IMR-90 (cell line): Measurements from ENCODE around the gene NAA38. TPM values are rescaled to one million over a fixed set of nuclear protein-coding genes. Genes with fewer than 3 reads are reported as not detected.
A peak's percentile ranks its signal among the peaks of the same experiment; 100 is the strongest.

Experiments used
- ATAC-seq: fragments of 200-7000 bp; cut with Tn5 transposase; 2 replicates; pipeline ENCODE4 v1.9.1; 2020; ENCODE audit warnings: low read depth, mild to moderate bottlenecking, moderate library complexity
- BruUV-seq: library from RNA; stranded (reverse); fragments of 400-500 nt; replicated peaks from 2 replicates; lab custom pipeline; 2021; lab: Mats Ljungman, UMichigan
- CTCF ChIA-PET: fragments of 300-600 bp; formaldehyde crosslinking; extraction: SDS; loops from one replicate; lab custom pipeline; 2021; ENCODE audit warnings: antibody characterized with exemption; lab: Yijun Ruan, JAX
- POLR2A ChIA-PET: fragments of 300-600 bp; sonication (Branson Sonifier 250); formaldehyde crosslinking; loops from one replicate; lab custom pipeline; 2022; ENCODE audit warnings: antibody characterized with exemption; ENCODE audit not compliant: unreplicated experiment; lab: Charles Lee
- DNase-seq: peaks from one replicate; pipeline ENCODE4 v3.0.0; 2013
- H2AFZ ChIP-seq: replicated peaks from 2 replicates; pipeline ENCODE3; 2013; ENCODE audit warnings: low read length, mild to moderate bottlenecking; ENCODE audit not compliant: poor library complexity
- H2AK5ac ChIP-seq: 2 replicates; pipeline ENCODE4 v1.6.1; 2013; ENCODE audit warnings: low read depth, low read length, inconsistent platforms
- H2AK9ac ChIP-seq: replicated peaks from 2 replicates; pipeline ENCODE3; 2013; ENCODE audit warnings: mild to moderate bottlenecking, low read depth, low read length, moderate library complexity; ENCODE audit not compliant: poor library complexity
- H2BK120ac ChIP-seq: 2 replicates; pipeline ENCODE4 v1.6.1; 2013; ENCODE audit warnings: low read depth, low read length, inconsistent platforms
- H2BK15ac ChIP-seq: 3 replicates; pipeline ENCODE4 v1.6.1; 2013; ENCODE audit warnings: low read depth, low read length, inconsistent platforms
- H2BK20ac ChIP-seq: 2 replicates; pipeline ENCODE4 v1.6.1; 2013; ENCODE audit warnings: low read depth, mild to moderate bottlenecking, inconsistent platforms, low read length, moderate library complexity
- H2BK5ac ChIP-seq: 2 replicates; pipeline ENCODE4 v1.6.1; 2013; ENCODE audit warnings: mild to moderate bottlenecking, low read depth, low read length, inconsistent platforms; ENCODE audit not compliant: poor library complexity, severe bottlenecking
- H3K14ac ChIP-seq: replicated peaks from 2 replicates; pipeline ENCODE4 v1.6.1; 2013; ENCODE audit warnings: low read depth, low read length, inconsistent platforms
- H3K18ac ChIP-seq: 2 replicates; pipeline ENCODE4 v1.6.1; 2013; ENCODE audit warnings: low read depth, low read length, control low read depth
- H3K23ac ChIP-seq: 2 replicates; pipeline ENCODE4 v1.6.1; 2013; ENCODE audit warnings: low read depth, low read length, inconsistent platforms
- H3K27ac ChIP-seq: 2 replicates; pipeline ENCODE4 v1.5.1; 2013; ENCODE audit warnings: mild to moderate bottlenecking, control low read depth, low read length; ENCODE audit not compliant: insufficient read depth
- H3K27me3 ChIP-seq: 2 replicates; pipeline ENCODE4 v1.6.1; 2013; ENCODE audit warnings: low read length; ENCODE audit not compliant: control insufficient read depth, insufficient read depth
- H3K36me3 ChIP-seq: 2 replicates; pipeline ENCODE4 v1.6.1; 2013; ENCODE audit warnings: low read length, mixed read lengths; ENCODE audit not compliant: control insufficient read depth, insufficient read depth
- H3K4ac ChIP-seq: 2 replicates; pipeline ENCODE4 v1.6.1; 2013; ENCODE audit warnings: low read depth, low read length, inconsistent platforms
- H3K4me1 ChIP-seq: 2 replicates; pipeline ENCODE4 v1.6.1; 2013; ENCODE audit warnings: low read length, mixed read lengths; ENCODE audit not compliant: control insufficient read depth, insufficient read depth
- H3K4me2 ChIP-seq: 2 replicates; pipeline ENCODE4 v1.6.1; 2013; ENCODE audit warnings: low read depth, mild to moderate bottlenecking, control low read depth, low read length, moderate library complexity
- H3K4me3 ChIP-seq: 2 replicates; pipeline ENCODE4 v1.5.1; 2013; ENCODE audit warnings: low read depth, mild to moderate bottlenecking, control low read depth, low read length, moderate library complexity; ENCODE audit not compliant: insufficient read depth
- H3K56ac ChIP-seq: 2 replicates; pipeline ENCODE4 v1.6.1; 2013; ENCODE audit warnings: low read length, inconsistent platforms; ENCODE audit not compliant: insufficient read depth; ENCODE audit errors: extremely low read depth
- H3K79me1 ChIP-seq, 2 experiments: 2 replicates each; pipeline ENCODE4 v1.6.1; 2013; ENCODE audit warnings: low read length in 2 of 2, inconsistent platforms in 1 of 2, low read depth in 1 of 2
- H3K9ac ChIP-seq: 2 replicates; pipeline ENCODE4 v1.6.1; 2013; ENCODE audit warnings: low read depth, low read length, control low read depth
- H3K9me1 ChIP-seq: 2 replicates; pipeline ENCODE4 v1.6.1; 2013; ENCODE audit warnings: low read length, inconsistent platforms; ENCODE audit not compliant: insufficient read depth
- H3K9me3 ChIP-seq: 2 replicates; pipeline ENCODE4 v1.6.1; 2013; ENCODE audit warnings: low read length; ENCODE audit not compliant: control insufficient read depth, insufficient read depth
- H4K20me1 ChIP-seq: 2 replicates; pipeline ENCODE4 v1.6.1; 2013; ENCODE audit warnings: low read length, inconsistent platforms; ENCODE audit not compliant: insufficient read depth
- H4K5ac ChIP-seq: 2 replicates; pipeline ENCODE4 v1.6.1; 2013; ENCODE audit warnings: mild to moderate bottlenecking, low read depth, low read length, control low read depth
- H4K8ac ChIP-seq, 2 experiments: 2 replicates each; pipeline ENCODE4 v1.6.1; 2013; ENCODE audit warnings: low read depth in 2 of 2, low read length in 2 of 2, control low read depth in 1 of 2, inconsistent platforms in 1 of 2
- H4K91ac ChIP-seq: 2 replicates; pipeline ENCODE4 v1.6.1; 2013; ENCODE audit warnings: low read depth, low read length, inconsistent platforms; ENCODE audit not compliant: insufficient read depth
- BHLHE40 ChIP-seq: fragments of 150-350 bp; IDR thresholded peaks from 2 replicates; pipeline ENCODE4 v1.6.1; 2016; ENCODE audit warnings: mild to moderate bottlenecking, low read depth, low read length
- CEBPB ChIP-seq: IDR thresholded peaks from 2 replicates; pipeline ENCODE4 v1.6.1; 2012; ENCODE audit warnings: low read depth, low read length, improper control_type of control experiment
- CTCF ChIP-seq: conservative IDR thresholded peaks from 2 replicates; pipeline ENCODE4 v1.5.1; 2012; ENCODE audit warnings: mild to moderate bottlenecking, low read depth, low read length, improper control_type of control experiment
- ELK1 ChIP-seq: fragments of 150-350 bp; IDR thresholded peaks from 2 replicates; pipeline ENCODE4 v1.6.1; 2016; ENCODE audit warnings: low read depth, mild to moderate bottlenecking, low read length, moderate library complexity, borderline replicate concordance
- FOS ChIP-seq: fragments of 150-350 bp; IDR thresholded peaks from 2 replicates; pipeline ENCODE4 v1.6.1; 2016; ENCODE audit warnings: low read depth, low read length
- MAFK ChIP-seq: IDR thresholded peaks from 2 replicates; pipeline ENCODE4 v1.6.1; 2012; ENCODE audit warnings: low read depth, low read length, improper control_type of control experiment
- MAZ ChIP-seq: IDR thresholded peaks from 2 replicates; pipeline ENCODE4 v1.6.1; 2012; ENCODE audit warnings: low read depth, mild to moderate bottlenecking, low read length, improper control_type of control experiment, moderate library complexity, borderline replicate concordance
- MXI1 ChIP-seq: IDR thresholded peaks from 2 replicates; pipeline ENCODE4 v1.6.1; 2012; ENCODE audit warnings: low read depth, mild to moderate bottlenecking, low read length, moderate library complexity, borderline replicate concordance
- NFE2L2 ChIP-seq: fragments of 150-350 bp; IDR thresholded peaks from 2 replicates; pipeline ENCODE4 v1.6.1; 2016; ENCODE audit warnings: low read depth, mild to moderate bottlenecking, low read length
- POLR2A ChIP-seq: IDR thresholded peaks from 2 replicates; pipeline ENCODE4 v1.6.1; 2012; ENCODE audit warnings: mild to moderate bottlenecking, low read depth, low read length
- RAD21 ChIP-seq: IDR thresholded peaks from 2 replicates; pipeline ENCODE4 v1.6.1; 2012; ENCODE audit warnings: low read length, improper control_type of control experiment
- RFX5 ChIP-seq: IDR thresholded peaks from 2 replicates; pipeline ENCODE4 v1.8.0; 2012; ENCODE audit warnings: low read depth, mild to moderate bottlenecking, low read length, moderate library complexity
- WGBS, 2 experiments: methylation state at CpG; one replicate each; pipeline versions ENCODE4 v1.1.5 to v1.1.7; 2013; ENCODE audit warnings: missing lambda C conversion rate in 2 of 2; ENCODE audit not compliant: insufficient read length in 1 of 2; ENCODE audit errors: extremely low coverage in 2 of 2; 5-methylcytosine and 5-hydroxymethylcytosine counted together
- dilution Hi-C: fragments of 300-500 bp; cut with HindIII; formaldehyde crosslinking; loops from one replicate; pipeline ENCODE4 v1.14.3; 2018; ENCODE audit warnings: low sequenced_read_pairs; ENCODE audit not compliant: unreplicated experiment
- in situ Hi-C: fragments of 300-500 bp; cut with MboI; formaldehyde crosslinking; loops from 3 replicates; pipeline ENCODE4 v1.14.3; 2019; ENCODE audit warnings: low sequenced_read_pairs, inconsistent platforms, mixed read lengths
- intact Hi-C: fragments of 100-400 bp; cut with micrococcal nuclease; formaldehyde crosslinking; loops from 2 replicates; pipeline ENCODE4 v1.10.0; 2022
- polyA plus RNA-seq, 3 experiments: library from polyadenylated mRNA; depleted of rRNA; stranded (reverse); fragments of >200 nt; gene quantifications; 2 replicates each; pipeline ENCODE4 v1.2.3, GENCODE V29; 2012; ENCODE audit warnings: low replicate concordance in 1 of 3
- total RNA-seq: library from RNA; depleted of rRNA; stranded (reverse); fragments of >200 nt; gene quantifications from 2 replicates; pipeline ENCODE4 v1.2.3, GENCODE V29; 2012
- TF ChIP-seq, protein P1 (sequence below): fragments of 150-350 bp; IDR thresholded peaks from 2 replicates; pipeline ENCODE4 v1.6.1; 2017; ENCODE audit warnings: mild to moderate bottlenecking, antibody characterized with exemption, low read length, low read depth

NAA38 gene
- total and polyA plus RNA-seq, 2 of the 4 experiments (the other 2 are of a cell fraction): 40.7 to 76.8 TPM

- POLR2A ChIA-PET: interaction anchor here (1.0 kb wide), 1 partner anchor 20 kb away, joined by 4 read pairs; the partner anchor contains the start of gene NAA38
- no peaks in the 10 kb centered on the region for H3K9me3 ChIP-seq
- TF ChIP-seq CTCF (no peak), RFX5 (no peak), FOS (peak; percentile 34; the same call in 1 of the 2 replicates), RAD21 (no peak), ELK1 (no peak), CEBPB (peak; percentile 28; the same call in 1 of the 2 replicates), MAZ (peak; percentile 99), MXI1 (0 out of 2 replicates have a peak, but pooled peaks have one; percentile 43), MAFK (no peak), BHLHE40 (peak; percentile 100), POLR2A (no peak; the same call in 1 of the 2 replicates), NFE2L2 (no peak)
- TF ChIP-seq, protein P1, sequence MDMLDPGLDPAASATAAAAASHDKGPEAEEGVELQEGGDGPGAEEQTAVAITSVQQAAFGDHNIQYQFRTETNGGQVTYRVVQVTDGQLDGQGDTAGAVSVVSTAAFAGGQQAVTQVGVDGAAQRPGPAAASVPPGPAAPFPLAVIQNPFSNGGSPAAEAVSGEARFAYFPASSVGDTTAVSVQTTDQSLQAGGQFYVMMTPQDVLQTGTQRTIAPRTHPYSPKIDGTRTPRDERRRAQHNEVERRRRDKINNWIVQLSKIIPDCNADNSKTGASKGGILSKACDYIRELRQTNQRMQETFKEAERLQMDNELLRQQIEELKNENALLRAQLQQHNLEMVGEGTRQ: peak; percentile 93
Measured at GRCh38 chr17:7836596-7837407, 20.6 kb downstream of the NAA38 start.

More at GRCh38 chr17:7836596-7837407, 20.6 kb downstream of the NAA38 start:
- peak overlapping the region; percentile 83 for H4K91ac ChIP-seq
- peak; percentile 15 for ATAC-seq
- H2BK120ac ChIP-seq: peak overlapping the region; percentile 74
- dilution Hi-C loops: no loop called here
- peak overlapping the region; percentile 44 for H3K56ac ChIP-seq
- H2AK5ac ChIP-seq: peak overlapping the region; percentile 73
- H2AFZ ChIP-seq: peak overlapping the region; percentile 98
- in situ Hi-C loops: no loop called here
- intact Hi-C loops: loop anchor here (1.0 to 5.0 kb wide), 2 partner anchors 7 to 485 kb away; partner anchors contain the start of gene KCTD11
- peak overlapping the region; percentile 95; the same call in 2 of the 3 replicates for H2BK15ac ChIP-seq
- no CpG with 5 or more reads among the region's 19 CpGs for WGBS, 2 experiments
- H3K14ac ChIP-seq: peak overlapping the region; percentile 83
- CTCF ChIA-PET: interaction anchor here (0.5 to 3.4 kb wide), 3 partner anchors 13 to 75 kb away, joined by 3 to 10 read pairs (median 4); partner anchors contain the start of gene NAA38
- no peaks in the 10 kb centered on the region for H3K27me3 ChIP-seq
- peak overlapping the region; percentile 64 for H3K4me2 ChIP-seq
- peak overlapping the region; percentile 87 for H3K23ac ChIP-seq
- peak overlapping the region; percentile 89 for H3K27ac ChIP-seq
- H4K20me1 ChIP-seq: peaks cover 38% of the 10 kb centered on the region
- H3K36me3 ChIP-seq: peaks cover 8% of the 10 kb centered on the region; the same call in 1 of the 2 replicates
- peak overlapping the region; percentile 86 for H3K4ac ChIP-seq
- H2BK20ac ChIP-seq: peak overlapping the region; percentile 84
- peak overlapping the region; percentile 92 for H2BK5ac ChIP-seq
- peak overlapping the region; percentile 9 to 85; a peak in 3 of 4 replicates for H4K8ac ChIP-seq
- peak overlapping the region; percentile 90 for H3K9ac ChIP-seq
- H3K79me1 ChIP-seq: peaks cover 19 to 54% of the 10 kb centered on the region in 2 experiments
- peak; percentile 95 for DNase-seq
- peaks cover 9% of the 10 kb centered on the region; the same call in 1 of the 2 replicates for H3K9me1 ChIP-seq
- H3K4me1 ChIP-seq: peaks cover 20% of the 10 kb centered on the region
- peak overlapping the region; percentile 32 for H3K18ac ChIP-seq
- BruUV-seq: no TSS peak
- peak overlapping the region; percentile 64 for H3K4me3 ChIP-seq
- peak overlapping the region; percentile 16; the same call in 1 of the 2 replicates for H4K5ac ChIP-seq
- H2AK9ac ChIP-seq: peak overlapping the region; percentile 98
